Jurkat, Clone E6-1 (cell line): ENCODE data around the gene GIPR.

Experiments
- DNase-seq: peaks from one replicate; pipeline ENCODE4 v3.0.0-alpha.2; 2011; ENCODE audit warnings: low read depth, low spot score
- H3K4me3 ChIP-seq: 2 replicates; pipeline ENCODE4 v1.5.1; 2011; ENCODE audit warnings: mild to moderate bottlenecking, low read length, control low read depth, moderate library complexity

The GIPR gene

GRCh38 chr19:45645068-45645630, 22.9 kb upstream of the GIPR start:
- DNase-seq, result no peak

GRCh38 chr19:45645631-45646344, 22.2 kb upstream of the GIPR start:
- DNase-seq, result peak; percentile 90
- peak overlapping the region; percentile 64 for H3K4me3 ChIP-seq

More at GRCh38 chr19:45645068-45645630, 22.9 kb upstream of the GIPR start:
- peak overlapping the region; percentile 64 for H3K4me3 ChIP-seq

GRCh38 chr19:45646345-45646698, 21.7 kb upstream of the GIPR start:
- peak overlapping the region; percentile 64 for H3K4me3 ChIP-seq
- DNase-seq, result no peak

GRCh38 chr19:45650722-45651121, 17.3 kb upstream of the GIPR start:
- DNase-seq, result no peak
- no peak overlapping the region for H3K4me3 ChIP-seq

GRCh38 chr19:45653634-45654033, 14.4 kb upstream of the GIPR start:
- H3K4me3 ChIP-seq, result no peak overlapping the region
- DNase-seq, result no peak

GRCh38 chr19:45655073-45655472, 12.9 kb upstream of the GIPR start:
- DNase-seq, result no peak
- H3K4me3 ChIP-seq, result no peak overlapping the region

- no peak for DNase-seq
Measured at GRCh38 chr19:45657520-45658167, 10.4 kb upstream of the GIPR start.

GRCh38 chr19:45659096-45659729, 8.8 kb upstream of the GIPR start:
- no peak overlapping the region for H3K4me3 ChIP-seq
- DNase-seq, result no peak

More at GRCh38 chr19:45657520-45658167, 10.4 kb upstream of the GIPR start:
- no peak overlapping the region for H3K4me3 ChIP-seq

- no peak overlapping the region for H3K4me3 ChIP-seq
- no peak for DNase-seq
Measured at GRCh38 chr19:45660636-45661035, 7.4 kb upstream of the GIPR start.

- no peak for DNase-seq
- no peak overlapping the region for H3K4me3 ChIP-seq
Measured at GRCh38 chr19:45663800-45664199, 4.2 kb upstream of the GIPR start.

GRCh38 chr19:45664575-45664974, 3.4 kb upstream of the GIPR start:
- no peak overlapping the region for H3K4me3 ChIP-seq
- no peak for DNase-seq

- no peak for DNase-seq
- peak overlapping the region; percentile 66 for H3K4me3 ChIP-seq
Measured at GRCh38 chr19:45668342-45668871, 386 bp downstream of the GIPR start.

GRCh38 chr19:45670670-45671453, 2.8 kb downstream of the GIPR start:
- H3K4me3 ChIP-seq, result no peak overlapping the region
- DNase-seq, result no peak

- no peak for DNase-seq
- no peak overlapping the region for H3K4me3 ChIP-seq
Measured at GRCh38 chr19:45674946-45675345, 6.9 kb downstream of the GIPR start.

GRCh38 chr19:45676851-45677263, 8.8 kb downstream of the GIPR start:
- DNase-seq, result no peak
- H3K4me3 ChIP-seq, result no peak overlapping the region

- no peak overlapping the region for H3K4me3 ChIP-seq
- DNase-seq, result no peak
Measured at GRCh38 chr19:45677351-45678230, 9.6 kb downstream of the GIPR start.

- H3K4me3 ChIP-seq, result peak overlapping the region; percentile 44
- DNase-seq, result peak; percentile 71
Measured at GRCh38 chr19:45681391-45682015, 13.5 kb downstream of the GIPR start.

GRCh38 chr19:45682117-45682516, 14.1 kb downstream of the GIPR start:
- H3K4me3 ChIP-seq, result no peak overlapping the region
- no peak for DNase-seq
